AG04450 (cell line): ENCODE results near the gene SLC36A1. TPM values are rescaled to one million over a fixed set of nuclear protein-coding genes. Genes with fewer than 3 reads are reported as not detected.

ENCODE experiments used
- CTCF ChIA-PET: fragments of 300-600, 350-600 bp; formaldehyde crosslinking; extraction: SDS; loops from one replicate; lab custom pipeline; 2022; ENCODE audit warnings: antibody characterized with exemption, inconsistent platforms; lab: Charles Lee
- POLR2A ChIA-PET: fragments of 350-600 bp; formaldehyde crosslinking; extraction: SDS; loops from one replicate; lab custom pipeline; 2021; ENCODE audit warnings: antibody characterized with exemption, inconsistent platforms; lab: Yijun Ruan, JAX
- DNase-seq: peaks from one replicate; pipeline ENCODE4 v3.0.0-alpha.2; 2011; ENCODE audit warnings: low read depth, low spot score
- H3K27ac ChIP-seq: one replicate; pipeline ENCODE4 v1.5.1; 2012; ENCODE audit warnings: low read depth, low read length, control low read depth
- H3K27me3 ChIP-seq: one replicate; pipeline ENCODE4 v1.6.0; 2012; ENCODE audit warnings: low read length; ENCODE audit not compliant: control insufficient read depth, insufficient read depth
- H3K4me3 ChIP-seq: 2 replicates; pipeline ENCODE4 v1.5.1; 2011; ENCODE audit warnings: mild to moderate bottlenecking, low read depth, low read length, control low read depth
- H3K9me3 ChIP-seq: 2 replicates; pipeline ENCODE4 v1.5.1; 2012; ENCODE audit warnings: low read length; ENCODE audit not compliant: control insufficient read depth, insufficient read depth
- CTCF ChIP-seq: IDR thresholded peaks from 2 replicates; pipeline ENCODE4 v1.5.1; 2011; ENCODE audit warnings: low read depth, low read length, control low read depth, inconsistent platforms
- polyA plus RNA-seq: library from polyadenylated mRNA; depleted of rRNA; stranded (reverse); fragments of >200 nt; gene quantifications from 2 replicates; pipeline ENCODE4 v1.2.3, GENCODE V29; 2011

Gene SLC36A1
- polyA plus RNA-seq, 1 experiment = 22.2 TPM

- no peak overlapping the region for H3K4me3 ChIP-seq
- CTCF ChIA-PET = interaction anchor here (1.1 to 6.0 kb wide), 4 partner anchors 10 to 65 kb away, joined by 4 to 53 read pairs (median 5); partner anchors contain the start of gene SLC36A1
- no peak for DNase-seq
- H3K27me3 ChIP-seq = no peaks in the 10 kb centered on the region
- POLR2A ChIA-PET = no interaction called here
- no peak overlapping the region for H3K27ac ChIP-seq
- TF ChIP-seq CTCF = no peak
- no peaks in the 10 kb centered on the region for H3K9me3 ChIP-seq
Observed at GRCh38 chr5:151458314-151458713, 10.9 kb downstream of the SLC36A1 start.

- CTCF ChIA-PET = interaction anchor here (0.7 to 6.0 kb wide), 10 partner anchors 11 to 311 kb away, joined by 3 to 53 read pairs (median 4); partner anchors contain the start of gene SLC36A1
- Histone ChIP-seq H3K27me3 (no peaks in the 10 kb centered on the region), H3K9me3 (no peaks in the 10 kb centered on the region), H3K4me3 (no peak overlapping the region), H3K27ac (no peak overlapping the region)
- no peak for DNase-seq
- POLR2A ChIA-PET = interaction anchor here (1.2 to 1.5 kb wide), 2 partner anchors 11 to 13 kb away, joined by 3 to 4 read pairs; partner anchors contain the start of gene SLC36A1
- TF ChIP-seq CTCF = peak; percentile 22; the same call in 1 of the 2 replicates
Observed at GRCh38 chr5:151459680-151460324, 12.4 kb downstream of the SLC36A1 start.

DNA sequence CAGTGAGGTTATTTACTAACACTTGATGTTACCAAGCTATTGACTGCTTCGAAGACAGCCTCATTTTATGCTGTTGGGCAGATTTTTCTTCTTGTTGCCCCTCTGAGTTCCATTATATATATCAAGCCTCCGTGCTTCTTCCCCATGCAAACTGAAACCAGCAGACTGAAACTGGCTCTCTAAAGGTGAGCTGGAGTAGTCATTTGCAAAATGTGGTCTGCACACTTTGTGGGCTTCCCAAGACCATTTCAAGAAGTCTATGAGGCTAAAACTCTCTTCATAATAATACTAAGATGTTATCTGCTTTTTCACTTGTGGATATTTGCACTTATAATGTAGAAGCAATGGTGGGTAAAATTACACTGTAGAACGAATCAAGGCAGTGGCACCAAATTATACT lies 13.9 kb downstream of the SLC36A1 start:
- Histone ChIP-seq H3K27ac (no peak overlapping the region), H3K27me3 (no peaks in the 10 kb centered on the region), H3K9me3 (no peaks in the 10 kb centered on the region), H3K4me3 (no peak overlapping the region)
- ChIA-PET CTCF (interaction anchor here (6.0 kb wide), 1 partner anchor 13 kb away, joined by 53 read pairs; the partner anchor contains the start of gene SLC36A1), POLR2A (no interaction called here)
- DNase-seq = no peak
- no peak for TF ChIP-seq CTCF

DNA sequence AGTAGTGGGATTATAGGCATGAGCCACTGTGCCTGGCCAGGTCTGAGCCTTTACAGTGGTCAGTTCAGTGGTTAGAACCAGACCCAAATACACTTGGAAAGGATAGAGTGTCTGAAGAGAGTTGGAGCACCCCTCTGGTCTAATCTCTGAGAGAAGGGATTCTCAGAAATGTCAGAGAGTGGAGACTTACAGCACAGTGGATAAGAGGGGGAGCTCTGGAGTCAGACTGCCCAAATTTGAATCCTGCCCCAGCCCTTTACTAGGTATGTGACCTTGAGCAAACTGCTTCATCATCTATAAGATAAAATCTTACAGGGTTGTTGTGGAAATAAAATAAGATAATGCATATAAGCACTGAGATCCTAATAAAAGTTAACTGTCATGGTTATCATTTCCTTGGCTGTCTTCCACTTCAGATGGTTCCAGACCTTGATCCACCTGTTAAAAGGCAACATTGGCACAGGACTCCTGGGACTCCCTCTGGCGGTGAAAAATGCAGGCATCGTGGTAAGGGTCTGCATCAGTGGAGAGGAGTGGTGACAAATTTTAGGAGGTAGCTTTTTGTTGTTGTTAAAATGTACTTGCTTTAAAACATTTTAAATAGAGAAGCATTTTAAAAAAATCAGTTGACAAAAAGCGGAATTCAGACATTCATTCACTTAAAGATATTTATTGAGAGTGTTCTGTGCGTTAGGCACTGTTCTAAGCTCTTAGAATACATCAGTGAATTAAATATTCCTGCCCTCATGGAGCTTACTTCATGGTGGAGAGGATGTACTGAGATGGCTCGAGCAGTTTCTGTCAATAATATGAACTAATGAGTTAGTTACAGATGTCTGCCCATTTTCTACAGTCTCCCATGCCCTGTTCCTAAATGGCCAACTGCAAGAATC lies 16.0 kb downstream of the SLC36A1 start:
- ChIA-PET POLR2A (no interaction called here), CTCF (interaction anchor here (0.9 to 1.3 kb wide), 5 partner anchors 11 to 18 kb away, joined by 3 to 5 read pairs (median 4); partner anchors contain the start of gene SLC36A1)
- TF ChIP-seq CTCF = peak; percentile 40
- Histone ChIP-seq H3K27me3 (no peaks in the 10 kb centered on the region), H3K9me3 (no peaks in the 10 kb centered on the region), H3K27ac (no peak overlapping the region), H3K4me3 (no peak overlapping the region)
- DNase-seq = no peak
